Uterus (tissue), 2 donors: ENCODE data around the gene SNTG2.

Source experiments
- CTCF ChIP-seq, 4 experiments: fragments of 200-600 bp in 2 of 4; fragments of 450-650 bp in 2 of 4; sonication (generic) in 2 of 4; IDR thresholded peaks; one replicate each; pipeline ENCODE4 v1.5.1; 2016 to 2019; ENCODE audit warnings: antibody characterized with exemption in 4 of 4, mild to moderate bottlenecking in 2 of 4, moderate library complexity in 1 of 4
- POLR2A ChIP-seq, 2 donors: fragments of 450-650 bp; IDR thresholded peaks; one replicate each; pipeline ENCODE4 v1.6.1; 2016; ENCODE audit warnings: antibody characterized with exemption in 2 of 2, mild to moderate bottlenecking in 1 of 2, moderate library complexity in 1 of 2

- TF ChIP-seq CTCF (IDR thresholded peaks at IDR 0.05) (no peak), POLR2A (IDR thresholded peaks at IDR 0.05) (no peak)
Measured at GRCh38 chr2:1233281-1233680, 282.6 kb downstream of the SNTG2 start.
